ENCODE data around the gene CCNC.
A peak's percentile ranks its signal among the peaks of the same experiment; 100 is the strongest.

Gene CCNC

GRCh38 chr6:99507648-99508047, 60.8 kb downstream of the CCNC start:
- H3K4me3 ChIP-seq (ENCODE audit: low read depth, low read length), result no peak overlapping the region
- ChIA-PET CTCF (interaction anchor here (1.0 kb wide), 2 partner anchors 10 to 13 kb away, joined by 3 to 4 read pairs; no protein-coding TSS in a partner anchor), POLR2A (no interaction called here)
- DNase-seq (ENCODE audit: low read depth, low spot score), result no peak
- no peak for TF ChIP-seq CTCF (IDR thresholded peaks at IDR 0.05; ENCODE audit: insufficient read depth, low read length, missing control alignments)

- POLR2A ChIA-PET, result no interaction called here
- no peak overlapping the region for H3K4me3 ChIP-seq (ENCODE audit: low read depth, low read length)
- CTCF ChIA-PET, result interaction anchor here (0.7 to 1.1 kb wide), 3 partner anchors 9 to 20 kb away, joined by 3 to 4 read pairs (median 4); no protein-coding TSS in a partner anchor
- no peak for DNase-seq (ENCODE audit: low read depth, low spot score)
- TF ChIP-seq CTCF (IDR thresholded peaks at IDR 0.05; ENCODE audit: insufficient read depth, low read length, missing control alignments), result no peak
These were observed 66.7 kb downstream of the CCNC start for GRCh38 chr6:99501762-99502161.

DNA sequence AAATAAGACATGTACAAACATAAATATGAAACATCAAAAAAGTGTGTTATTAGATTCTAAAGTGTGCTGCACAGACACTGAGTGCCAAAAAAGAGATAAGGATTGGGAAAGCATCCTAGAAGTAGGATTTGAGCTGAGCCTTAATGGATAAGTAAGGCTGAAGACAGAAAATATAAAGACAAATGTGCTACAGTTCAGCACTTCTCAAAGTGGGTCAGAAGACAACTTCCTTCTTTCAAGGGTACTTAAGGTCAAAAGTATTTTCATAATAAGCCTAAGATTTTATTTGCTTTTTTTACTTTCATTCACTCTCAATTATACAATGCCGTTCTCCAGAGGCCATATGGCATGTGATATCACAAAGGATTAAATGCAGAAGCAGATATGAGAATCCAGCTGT, 70.0 kb downstream of the CCNC start:
- no peak for DNase-seq (ENCODE audit: low read depth, low spot score)
- POLR2A ChIA-PET, result no interaction called here
- H3K4me3 ChIP-seq (ENCODE audit: low read depth, low read length), result no peak overlapping the region
- CTCF ChIA-PET, result interaction anchor here (1.4 kb wide), 1 partner anchor 247 kb away, joined by 3 read pairs; no protein-coding TSS in a partner anchor
- TF ChIP-seq CTCF (IDR thresholded peaks at IDR 0.05; ENCODE audit: insufficient read depth, low read length, missing control alignments), result no peak

DNA sequence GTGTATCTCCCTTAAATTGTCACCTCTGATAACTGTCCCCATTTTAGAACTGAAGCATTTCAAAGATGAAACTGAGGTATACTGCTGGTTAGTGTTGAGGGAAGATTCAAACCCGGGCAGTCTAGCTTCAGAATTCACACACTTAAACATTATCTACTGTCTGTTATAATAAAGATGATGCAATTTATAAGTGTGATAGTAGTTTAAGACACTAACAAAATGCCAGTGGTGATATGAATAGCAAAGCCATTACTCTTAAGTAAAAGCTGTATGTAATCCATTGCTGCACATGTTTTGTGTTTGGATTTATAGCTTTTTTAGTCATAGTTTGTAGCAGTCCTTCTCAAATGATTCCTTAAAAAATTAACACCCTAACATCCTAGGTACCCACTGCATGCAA, 73.0 kb downstream of the CCNC start:
- POLR2A ChIA-PET, result no interaction called here
- peak; percentile 7 for DNase-seq (ENCODE audit: low read depth, low spot score)
- TF ChIP-seq CTCF (IDR thresholded peaks at IDR 0.05; ENCODE audit: insufficient read depth, low read length, missing control alignments), result no peak
- CTCF ChIA-PET, result interaction anchor here (1.8 kb wide), 2 partner anchors 10 to 25 kb away, joined by 5 to 6 read pairs; no protein-coding TSS in a partner anchor
- H3K4me3 ChIP-seq (ENCODE audit: low read depth, low read length), result no peak overlapping the region
